Measurements from ENCODE around the gene SPOCK1. TPM values are rescaled to one million over a fixed set of nuclear protein-coding genes. Genes with fewer than 3 reads are reported as not detected.
A peak's percentile ranks its signal among the peaks of the same experiment; 100 is the strongest.
"Not testable (repeated sequence)": the region's sequence is repeated elsewhere in the genome, so short reads cannot be mapped to it uniquely, and the experiment has no call there.

Gene SPOCK1
- 25.5 and 29.1 TPM in 2 replicates for total RNA-seq (2014; rRNA removed; shearing (Covaris generic))

DNA sequence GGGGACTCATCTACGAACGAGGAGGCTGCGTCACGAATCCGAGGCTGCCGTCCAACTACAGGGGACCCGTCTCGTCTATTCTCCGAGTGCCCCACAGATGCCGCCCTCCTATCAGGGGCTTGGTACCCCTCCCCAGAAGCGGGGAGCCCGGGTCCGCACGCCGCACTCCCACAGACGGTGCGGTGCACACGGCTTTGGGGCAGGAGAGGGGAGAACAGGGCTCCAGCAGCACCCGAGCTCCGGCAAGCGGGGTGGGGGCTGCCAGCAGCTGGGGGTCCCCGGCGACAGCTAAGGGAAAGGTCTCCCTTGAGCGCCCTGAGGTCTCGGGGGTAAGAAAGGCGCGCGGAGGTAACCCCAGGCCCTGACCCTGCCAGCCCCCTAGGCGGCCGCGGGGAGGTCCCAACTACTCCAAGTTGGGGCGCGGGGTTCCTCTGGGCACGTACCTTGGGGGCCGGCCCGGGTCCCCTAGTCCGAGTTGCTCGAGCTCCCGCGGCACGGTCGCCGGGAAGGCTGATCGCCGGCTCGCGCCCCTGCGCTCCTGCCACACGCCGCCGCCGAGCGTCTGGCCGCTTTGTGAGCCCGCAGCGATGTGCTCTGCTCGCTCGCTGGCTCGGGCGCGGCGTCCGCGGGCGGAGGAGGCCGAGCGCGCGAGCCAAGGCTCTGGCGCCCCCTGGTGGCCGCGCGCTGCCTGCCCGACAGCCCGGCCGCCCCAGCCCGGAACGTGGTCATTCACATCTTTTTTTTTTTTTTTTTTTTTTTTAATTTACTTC lies at the start of gene SPOCK1:
TSS of gene SPOCK1 (minus strand) at position 591 of the 770 bp plus-strand sequence.
- DNase-seq (ENCODE audit: low read depth), result peak; percentile 17

GRCh38 chr5:137545956-137546355 lies 46.8 kb upstream of the SPOCK1 start:
- DNase-seq (ENCODE audit: low read depth), result no peak

DNA sequence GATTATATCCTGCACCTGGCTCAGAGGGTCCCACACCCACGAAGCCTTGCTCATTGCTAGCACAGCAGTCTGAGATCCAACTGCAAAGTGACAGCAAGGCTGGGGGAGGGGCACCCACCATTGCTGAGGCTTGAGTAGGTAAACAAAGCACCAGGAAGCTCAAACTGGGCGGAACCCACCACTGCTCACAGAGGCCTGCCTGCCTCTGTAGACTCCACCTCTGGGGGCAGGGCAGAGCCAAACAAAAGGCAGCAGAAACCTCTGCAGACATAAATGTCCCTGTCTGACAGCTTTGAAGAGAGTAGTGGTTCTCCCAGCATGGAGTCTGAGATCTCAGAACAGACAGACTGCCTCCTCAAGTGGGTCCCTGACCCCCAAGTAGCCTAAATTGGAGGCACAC lies 36.3 kb upstream of the SPOCK1 start:
- DNase-seq (ENCODE audit: low read depth), result not testable (repeated sequence)

DNA sequence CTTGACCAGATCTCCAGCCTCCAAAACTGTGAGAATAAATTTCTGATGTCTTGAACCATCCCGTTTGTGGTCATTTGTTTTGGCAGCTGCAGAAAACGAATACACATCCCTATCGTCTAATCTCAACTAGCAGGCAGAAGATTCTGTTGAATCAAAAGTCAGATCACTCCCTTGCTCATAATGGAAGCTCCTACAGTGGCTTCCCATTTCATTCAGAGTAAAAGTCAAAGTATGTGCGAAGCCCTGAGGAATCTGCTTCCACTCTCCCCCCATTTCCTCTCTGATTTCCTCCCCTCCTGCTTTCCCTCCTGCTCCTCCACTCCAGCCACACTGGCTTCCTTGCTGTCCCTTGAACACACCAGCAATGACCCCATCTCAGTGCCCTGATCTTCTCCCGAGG lies 34.8 kb upstream of the SPOCK1 start:
- DNase-seq (ENCODE audit: low read depth), result no peak

GRCh38 chr5:137531266-137531665 lies 32.1 kb upstream of the SPOCK1 start:
- no peak for DNase-seq (ENCODE audit: low read depth)

- DNase-seq (ENCODE audit: low read depth), result no peak
Measured at GRCh38 chr5:137521246-137521645, 22.1 kb upstream of the SPOCK1 start.

DNA sequence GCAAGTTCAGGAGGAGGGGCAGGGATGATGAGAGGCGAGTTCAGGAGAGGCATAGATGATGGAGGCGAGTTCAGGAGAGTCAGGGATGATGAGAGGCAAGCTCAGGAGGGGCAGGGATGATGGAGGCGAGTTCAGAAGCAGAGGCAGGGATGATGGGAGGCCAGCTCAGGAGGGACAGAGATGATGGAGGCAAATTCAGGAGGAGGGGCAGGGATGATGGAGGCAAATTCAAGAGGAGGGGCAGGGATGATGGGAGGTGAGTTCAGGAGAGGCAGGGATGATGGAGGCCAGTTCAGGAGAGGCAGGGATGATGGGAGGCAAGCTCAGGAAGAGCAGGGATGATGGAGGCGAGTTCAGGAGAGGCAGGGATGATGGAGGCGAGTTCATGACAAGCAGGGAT lies 17.8 kb upstream of the SPOCK1 start:
- DNase-seq (ENCODE audit: low read depth), result no peak

GRCh38 chr5:137516251-137516797 lies 17.2 kb upstream of the SPOCK1 start:
- no peak for DNase-seq (ENCODE audit: low read depth)

DNA sequence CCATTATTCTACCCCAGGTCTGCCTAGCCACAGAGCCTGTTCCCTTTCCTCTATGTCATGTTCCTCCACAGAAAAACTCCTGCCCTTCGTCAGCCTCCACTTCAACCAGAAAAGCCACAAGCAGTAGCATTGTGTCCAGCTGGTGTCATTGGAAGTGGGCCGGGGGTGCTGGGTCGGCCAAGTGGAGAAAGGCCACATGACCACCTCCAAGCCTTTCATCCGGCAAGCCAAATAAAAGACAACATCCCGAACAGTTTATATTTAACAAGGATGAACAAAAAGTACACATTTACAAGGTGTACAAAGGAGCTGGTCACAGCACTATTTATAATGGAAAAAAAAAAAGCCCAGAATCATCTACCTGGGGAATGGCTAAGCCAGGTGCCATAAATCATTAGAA lies 16.1 kb upstream of the SPOCK1 start:
- no peak for DNase-seq (ENCODE audit: low read depth)

DNA sequence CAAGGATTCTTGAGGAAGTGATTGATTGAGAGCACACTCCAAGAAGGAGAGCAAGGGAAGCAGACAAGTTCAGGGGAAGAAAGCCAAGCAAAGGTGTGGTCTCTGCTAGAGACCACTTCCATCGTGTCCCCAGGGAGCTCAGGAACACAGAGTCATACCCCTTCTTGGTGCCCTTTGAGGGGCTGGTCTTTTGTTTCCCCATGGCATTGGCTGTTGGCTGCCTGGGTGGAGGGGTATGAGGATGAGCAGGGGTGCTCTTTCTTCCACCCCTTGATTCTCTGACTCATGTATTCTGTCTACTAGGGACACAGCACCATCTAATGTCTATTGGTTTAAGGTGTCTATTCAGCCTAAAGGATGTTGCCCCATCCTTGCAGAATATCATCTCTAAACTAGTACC lies 11.5 kb upstream of the SPOCK1 start:
- DNase-seq (ENCODE audit: low read depth), result peak; percentile 45

GRCh38 chr5:137507150-137507549 lies 8.0 kb upstream of the SPOCK1 start:
- peak; percentile 19 for DNase-seq (ENCODE audit: low read depth)

GRCh38 chr5:137506296-137506695 lies 7.2 kb upstream of the SPOCK1 start:
- DNase-seq (ENCODE audit: low read depth), result no peak

DNA sequence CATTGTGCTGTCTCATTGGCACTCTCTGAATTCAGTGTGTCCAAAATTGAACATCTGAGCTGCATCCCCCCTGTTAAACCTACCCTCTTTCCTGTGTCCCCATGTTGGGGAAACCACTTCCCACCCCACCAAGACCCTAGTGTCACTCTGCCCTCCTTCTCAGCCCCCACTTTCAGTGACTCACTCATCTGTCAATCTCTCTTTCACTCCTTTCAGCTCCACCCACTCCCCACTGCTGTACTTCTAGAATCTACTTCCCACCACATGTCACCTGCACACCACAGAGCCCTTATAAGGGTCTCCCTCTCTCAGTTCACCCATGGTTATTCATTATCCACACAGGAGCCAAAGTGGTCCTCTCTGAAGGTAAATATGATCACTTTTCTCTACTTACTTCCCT lies 5.8 kb upstream of the SPOCK1 start:
- DNase-seq (ENCODE audit: low read depth), result no peak

GRCh38 chr5:137503456-137503855 lies 4.3 kb upstream of the SPOCK1 start:
- no peak for DNase-seq (ENCODE audit: low read depth)

GRCh38 chr5:137502632-137503031 lies 3.5 kb upstream of the SPOCK1 start:
- no peak for DNase-seq (ENCODE audit: low read depth)

GRCh38 chr5:137501846-137502406 lies 2.8 kb upstream of the SPOCK1 start:
- no peak for DNase-seq (ENCODE audit: low read depth)

DNA sequence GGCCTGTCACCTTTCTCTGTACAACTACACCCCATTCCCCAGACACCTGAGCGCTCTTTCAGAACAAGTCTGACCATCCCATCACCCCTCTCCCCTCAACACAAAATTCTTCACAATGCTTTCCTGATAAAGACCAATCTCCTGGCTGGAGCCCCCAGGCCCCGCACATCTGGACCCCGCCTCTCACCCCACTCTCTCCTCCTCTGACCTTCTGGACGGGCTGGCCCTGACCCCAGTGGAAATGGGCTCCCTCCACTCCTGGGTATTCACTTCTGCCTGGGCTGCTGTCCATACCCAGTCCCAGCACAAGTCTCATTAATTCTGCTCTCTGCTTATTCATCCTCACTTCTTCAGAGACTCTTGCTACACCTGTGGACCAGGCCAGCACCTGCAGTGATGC lies 2.1 kb upstream of the SPOCK1 start:
- no peak for DNase-seq (ENCODE audit: low read depth)

- DNase-seq (ENCODE audit: low read depth), result no peak
Measured at GRCh38 chr5:137500615-137501225, 1.6 kb upstream of the SPOCK1 start.

- DNase-seq (ENCODE audit: low read depth), result not testable (repeated sequence)
Measured at GRCh38 chr5:137499506-137499847, 351 bp upstream of the SPOCK1 start.

- DNase-seq (ENCODE audit: low read depth), result no peak
Measured at GRCh38 chr5:137498301-137498735, 808 bp downstream of the SPOCK1 start.

DNA sequence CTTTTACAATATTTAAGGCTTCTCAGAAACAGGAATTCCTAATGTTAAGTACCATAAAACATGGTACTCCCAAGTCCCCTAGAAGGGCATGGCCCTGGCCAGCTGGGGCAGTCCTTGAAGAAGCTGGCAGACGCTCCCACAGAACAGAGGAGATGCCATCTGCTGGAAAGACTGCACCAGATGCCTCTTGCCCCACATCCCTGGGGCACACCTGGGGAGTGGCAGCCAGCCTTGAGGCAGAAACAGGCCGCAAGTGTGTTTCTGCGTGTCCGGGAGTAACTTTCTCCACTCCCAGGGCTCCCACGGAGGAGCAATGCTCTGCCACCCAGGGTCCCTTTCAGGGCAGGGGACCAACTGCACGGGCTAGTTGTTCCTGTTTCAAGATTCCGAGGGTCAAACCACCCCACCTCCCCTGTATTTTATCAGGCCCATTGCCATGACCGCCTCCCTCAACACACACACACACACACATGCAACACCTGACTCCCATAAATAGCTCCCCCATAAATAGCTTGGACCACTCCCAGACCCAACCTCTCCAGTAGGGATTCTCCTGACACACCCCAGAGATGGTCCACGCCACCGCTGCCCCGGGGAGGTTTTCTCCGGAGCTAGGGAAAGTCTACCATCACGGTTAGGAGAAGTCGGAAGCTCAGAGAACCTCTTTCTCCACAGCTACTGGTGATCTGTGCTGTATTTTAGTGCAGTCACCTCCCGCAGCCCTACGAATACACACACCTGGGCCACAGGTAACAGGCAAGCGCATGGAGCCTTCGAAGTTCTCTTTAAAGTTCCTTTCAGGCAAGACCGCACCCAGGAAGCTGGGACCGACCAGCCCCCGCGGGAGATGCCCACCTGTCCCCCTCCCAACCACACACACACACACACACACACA lies 1.5 kb downstream of the SPOCK1 start:
- peak; percentile 22 for DNase-seq (ENCODE audit: low read depth)

DNA sequence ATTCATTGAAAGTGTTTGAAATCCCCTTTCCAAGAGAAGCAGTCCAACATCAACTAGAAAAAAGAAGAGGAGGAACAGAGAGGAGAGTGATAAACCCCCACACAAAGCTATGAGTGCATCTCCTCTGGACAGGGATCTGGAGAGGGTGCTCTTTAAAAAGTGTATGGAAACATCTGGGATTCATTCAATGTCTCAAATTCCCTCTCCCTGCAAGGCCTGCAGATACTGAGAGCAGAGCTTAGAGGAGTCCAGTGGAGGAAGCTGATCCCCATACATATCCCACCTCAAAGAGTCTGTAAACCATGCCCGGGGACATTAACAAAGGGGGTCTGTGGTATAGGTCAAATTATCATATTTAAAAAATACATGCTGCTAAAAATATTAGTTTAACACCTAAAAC lies 2.2 kb downstream of the SPOCK1 start:
- no peak for DNase-seq (ENCODE audit: low read depth)
